Prostate gland (tissue), 2 donors: Measurements from ENCODE around the gene UBIAD1.

ENCODE experiments used
- CTCF ChIP-seq, 4 experiments: fragments of 200-600 bp in 2 of 4; fragments of 450-650 bp in 2 of 4; sonication (generic) in 2 of 4; IDR thresholded peaks; 1 replicate in 3 of 4; 2 replicates in 1 of 4; pipeline ENCODE4 v1.5.1; 2016 to 2019; ENCODE audit warnings: antibody characterized with exemption in 4 of 4, mild to moderate bottlenecking in 2 of 4, moderate library complexity in 2 of 4
- POLR2A ChIP-seq: fragments of 450-650 bp; IDR thresholded peaks from one replicate; pipeline ENCODE4 v1.6.1; 2016; ENCODE audit warnings: antibody characterized with exemption, mild to moderate bottlenecking
- POLR2AphosphoS5 ChIP-seq: sonication (generic); formaldehyde crosslinking; IDR thresholded peaks from one replicate; pipeline ENCODE4 v1.6.1; 2017; ENCODE audit warnings: antibody characterized with exemption

- TF ChIP-seq POLR2A, result no peak
- TF ChIP-seq CTCF (IDR thresholded peaks at IDR 0.05), result no peak
- no peak for TF ChIP-seq POLR2AphosphoS5
Observed at GRCh38 chr1:11334261-11334804, 61.3 kb downstream of the UBIAD1 start.
